GM21390 (cell line): Measurements from ENCODE around the gene ATP11A.
"Not testable (repeated sequence)": the region's sequence is repeated elsewhere in the genome, so short reads cannot be mapped to it uniquely, and the experiment has no call there.

Experiments
- ATAC-seq: cut with Tn5 transposase; IDR thresholded peaks from one replicate; pipeline ENCODE4 v1.9.1; 2021; ENCODE audit not compliant: unreplicated experiment

ATP11A gene

GRCh38 chr13:112669881-112670499, 19.8 kb upstream of the ATP11A start:
- no peak for ATAC-seq

- ATAC-seq, result no peak
These were observed 19.0 kb upstream of the ATP11A start for GRCh38 chr13:112670864-112671263.

GRCh38 chr13:112671359-112671758, 18.5 kb upstream of the ATP11A start:
- no peak for ATAC-seq

GRCh38 chr13:112672651-112673284, 17.1 kb upstream of the ATP11A start:
- ATAC-seq, result no peak

- no peak for ATAC-seq
These were observed 15.1 kb upstream of the ATP11A start for GRCh38 chr13:112674412-112675365.

- ATAC-seq, result no peak
These were observed 14.5 kb upstream of the ATP11A start for GRCh38 chr13:112675366-112675756.

GRCh38 chr13:112677421-112677962, 12.3 kb upstream of the ATP11A start:
- not testable (repeated sequence) for ATAC-seq

- ATAC-seq, result no peak
These were observed 10.5 kb upstream of the ATP11A start for GRCh38 chr13:112679381-112679780.

- no peak for ATAC-seq
These were observed 9.7 kb upstream of the ATP11A start for GRCh38 chr13:112679932-112680677.

- no peak for ATAC-seq
These were observed 9.0 kb upstream of the ATP11A start for GRCh38 chr13:112680741-112681360.

- no peak for ATAC-seq
These were observed 6.3 kb upstream of the ATP11A start for GRCh38 chr13:112683581-112683980.

- ATAC-seq, result no peak
These were observed 5.6 kb upstream of the ATP11A start for GRCh38 chr13:112684071-112684845.

GRCh38 chr13:112685189-112685805, 4.5 kb upstream of the ATP11A start:
- ATAC-seq, result not testable (repeated sequence)

GRCh38 chr13:112685896-112686295, 3.9 kb upstream of the ATP11A start:
- ATAC-seq, result no peak

- ATAC-seq, result no peak
These were observed 3.5 kb upstream of the ATP11A start for GRCh38 chr13:112686364-112686763.

GRCh38 chr13:112686987-112687386, 2.9 kb upstream of the ATP11A start:
- ATAC-seq, result no peak

GRCh38 chr13:112687836-112688559, 1.8 kb upstream of the ATP11A start:
- no peak for ATAC-seq

- ATAC-seq, result no peak
These were observed 1.1 kb upstream of the ATP11A start for GRCh38 chr13:112688560-112689302.
